Purkinje cell (primary cell): ENCODE data around the gene CARMIL1. TPM values are rescaled to one million over a fixed set of nuclear protein-coding genes. Genes with fewer than 3 reads are reported as not detected.

Experiments
- polyA plus RNA-seq: library from polyadenylated mRNA; unstranded; fragments of >200 nt; fragmentation: Nextera tagmentation; gene quantifications from 2 replicates; pipeline ENCODE4 v1.2.1, GENCODE V29; 2014

The CARMIL1 gene
- 66.7 and 105 TPM in 2 replicates for polyA plus RNA-seq

DNA sequence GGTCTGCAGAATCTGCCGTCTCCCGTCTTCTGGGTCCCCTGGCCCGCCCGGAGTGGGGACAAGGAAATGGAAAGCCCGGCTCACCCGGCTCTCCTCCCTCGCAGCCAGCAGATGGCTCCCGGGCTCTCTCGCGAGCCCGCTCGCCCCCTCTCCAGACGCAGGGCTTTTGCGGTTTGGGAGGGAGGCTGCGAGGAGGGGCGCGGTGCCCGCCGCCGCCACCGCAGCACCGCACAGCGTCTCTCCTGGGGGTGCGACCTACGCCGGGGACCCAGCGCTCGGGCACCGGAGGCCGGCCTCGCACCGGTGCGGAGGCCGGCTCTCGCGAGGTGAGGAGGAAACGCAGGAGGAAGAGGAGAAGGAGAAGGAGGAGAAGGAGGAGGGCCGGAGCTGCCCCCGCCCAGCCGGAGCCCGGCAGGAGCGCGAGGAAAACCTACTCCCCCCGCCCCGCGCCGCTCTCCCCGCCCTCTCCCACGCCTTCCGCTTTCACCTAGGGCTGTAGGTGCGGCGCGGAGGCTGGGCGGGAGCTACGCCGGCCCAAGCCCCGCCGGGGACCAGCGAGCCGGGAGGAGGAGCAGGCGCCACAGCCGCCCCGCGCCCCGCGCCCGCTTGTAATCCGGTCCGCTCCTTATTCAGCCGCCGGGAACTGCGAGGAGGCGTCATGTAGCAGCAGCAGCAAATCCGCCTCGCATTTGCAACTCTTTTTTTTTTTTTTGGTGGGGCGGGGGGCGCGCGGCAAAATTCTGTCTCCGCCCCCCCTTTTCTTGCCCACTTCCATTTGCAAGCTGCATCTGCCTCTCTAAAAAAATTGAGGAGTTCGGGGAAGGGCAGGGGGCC is at the start of gene CARMIL1:
TSS of gene CARMIL1 (plus strand) at position 461 of the 834 bp plus-strand sequence. CDS start 422 bp downstream, outside the sequence.

DNA sequence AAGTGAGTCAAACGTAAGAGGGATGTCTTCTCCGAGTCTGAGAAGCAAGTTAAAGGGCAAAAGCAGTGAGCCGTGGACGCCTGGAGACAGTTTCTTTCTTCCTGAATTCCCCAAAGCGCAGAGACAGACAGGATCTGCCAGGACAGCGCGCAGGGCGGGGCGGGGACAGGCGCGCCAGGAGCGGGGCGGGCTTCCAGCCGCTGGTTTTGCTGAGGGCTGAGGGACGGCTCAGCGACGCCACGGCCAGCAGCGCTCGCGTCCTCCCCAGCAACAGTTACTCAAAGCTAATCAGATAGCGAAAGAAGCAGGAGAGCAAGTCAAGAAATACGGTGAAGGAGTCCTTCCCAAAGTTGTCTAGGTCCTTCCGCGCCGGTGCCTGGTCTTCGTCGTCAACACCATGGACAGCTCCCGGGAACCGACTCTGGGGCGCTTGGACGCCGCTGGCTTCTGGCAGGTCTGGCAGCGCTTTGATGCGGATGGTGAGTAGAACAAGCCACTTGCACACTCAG is 372.9 kb downstream of the CARMIL1 start, which contains the start of gene SCGN:
TSS of gene SCGN (plus strand) at position 209 of the 509 bp plus-strand sequence. CDS start at position 398, 189 bp downstream.

